Uterus (tissue), 2 donors: ENCODE data around the gene CDH4.

Experiments
- CTCF ChIP-seq, 4 experiments: fragments of 200-600 bp in 2 of 4; fragments of 450-650 bp in 2 of 4; sonication (generic) in 2 of 4; IDR thresholded peaks; one replicate each; pipeline ENCODE4 v1.5.1; 2016 to 2019; ENCODE audit warnings: antibody characterized with exemption in 4 of 4, mild to moderate bottlenecking in 2 of 4, moderate library complexity in 1 of 4
- POLR2A ChIP-seq, 2 donors: fragments of 450-650 bp; IDR thresholded peaks; one replicate each; pipeline ENCODE4 v1.6.1; 2016; ENCODE audit warnings: antibody characterized with exemption in 2 of 2, mild to moderate bottlenecking in 1 of 2, moderate library complexity in 1 of 2

GRCh38 chr20:61801065-61801360, 549.0 kb downstream of the CDH4 start:
- TF ChIP-seq CTCF (IDR thresholded peaks at IDR 0.05) (no peak), POLR2A (IDR thresholded peaks at IDR 0.05) (no peak)
